ENCODE results near the gene SLC25A6. TPM values are rescaled to one million over a fixed set of nuclear protein-coding genes. Genes with fewer than 3 reads are reported as not detected.
A peak's percentile ranks its signal among the peaks of the same experiment; 100 is the strongest.

Gene SLC25A6
- polyA plus RNA-seq, 3 donors, result 442 to 769 (median 449) TPM

GRCh38 chrX:1401611-1402430 lies 9.9 kb upstream of the SLC25A6 start:
- H3K27ac Mint-ChIP-seq, result peak overlapping the region in 1 of 7 donors; percentile 5
- peaks cover 52 to 95% of the 10 kb centered on the region in 2 donors for H3K36me3 ChIP-seq (replicated peaks in 1 of 2; ENCODE audit: control insufficient read depth in 1 of 2, insufficient read depth in 2 of 2, low read length in 2 of 2)
- H3K9me3 ChIP-seq (replicated peaks in 1 of 2; ENCODE audit: control insufficient read depth in 1 of 2, insufficient read depth in 1 of 2, low read length in 2 of 2), result peaks cover 0 to 5% of the 10 kb centered on the region in 2 donors
- no peak overlapping the region for H2AFZ ChIP-seq (ENCODE audit: insufficient read depth, low read depth, low read length, poor library complexity, severe bottlenecking)
- no peaks in the 10 kb centered on the region for H3K27me3 Mint-ChIP-seq (ENCODE audit: low read depth in 3 of 3)
- H3K4me2 ChIP-seq (replicated peaks; ENCODE audit: extremely low read depth, low read length, poor library complexity, severe bottlenecking), result no peak overlapping the region
- H3K27me3 ChIP-seq (ENCODE audit: control insufficient read depth in 2 of 2, insufficient read depth in 2 of 2, low read length in 2 of 2), result no peaks in the 10 kb centered on the region
- intact Hi-C loops (cut with micrococcal nuclease), result loop anchor here in 1 of 2 donors (5.0 kb wide), 1 partner anchor 45 kb away; no protein-coding TSS in a partner anchor
- no peak overlapping the region for H3K4me3 Mint-ChIP-seq
- H3K9ac ChIP-seq (ENCODE audit: insufficient read depth, low read length, poor library complexity, severe bottlenecking), result no peak overlapping the region
- peaks cover 3% of the 10 kb centered on the region for H3K79me2 ChIP-seq (ENCODE audit: insufficient read depth, low read length)
- no peaks in the 10 kb centered on the region for H3K4me1 Mint-ChIP-seq
- H3K9me3 Mint-ChIP-seq, result peaks cover 0 to 1% (median 0%) of the 10 kb centered on the region in 7 donors
- TF ChIP-seq CTCF (IDR thresholded peaks at IDR 0.05), result no peak
- H4K20me1 ChIP-seq (ENCODE audit: insufficient read depth, low read length), result peaks cover 4% of the 10 kb centered on the region
- H3K4me1 ChIP-seq (ENCODE audit: control insufficient read depth in 1 of 2, insufficient read depth in 2 of 2, low read length in 2 of 2), result no peaks in the 10 kb centered on the region
- WGBS (ENCODE audit: insufficient coverage), result 96% methylated on average over 26 of the region's 30 CpGs
- DNase-seq, result no peak
- peaks cover 11 to 37% of the 10 kb centered on the region in 2 donors for H3K36me3 Mint-ChIP-seq
- H3K4me3 ChIP-seq (replicated peaks in 1 of 3; ENCODE audit: low read depth in 2 of 3, low read length in 3 of 3), result no peak overlapping the region
- no peak overlapping the region for H3K27ac ChIP-seq (ENCODE audit: low read depth in 1 of 2, low read length in 2 of 2)

- DNase-seq, result no peak
- Histone ChIP-seq H3K27me3 (ENCODE audit: control insufficient read depth in 2 of 2, insufficient read depth in 2 of 2, low read length in 2 of 2) (no peaks in the 10 kb centered on the region), H3K4me1 (ENCODE audit: control insufficient read depth in 1 of 2, insufficient read depth in 2 of 2, low read length in 2 of 2) (no peaks in the 10 kb centered on the region), H2AFZ (ENCODE audit: insufficient read depth, low read depth, low read length, poor library complexity, severe bottlenecking) (no peak overlapping the region), H3K36me3 (replicated peaks in 1 of 2; ENCODE audit: control insufficient read depth in 1 of 2, insufficient read depth in 2 of 2, low read length in 2 of 2) (peaks cover 48 to 95% of the 10 kb centered on the region in 2 donors), H3K9ac (ENCODE audit: insufficient read depth, low read length, poor library complexity, severe bottlenecking) (no peak overlapping the region), H4K20me1 (ENCODE audit: insufficient read depth, low read length) (peaks cover 9% of the 10 kb centered on the region), H3K4me3 (replicated peaks in 1 of 3; ENCODE audit: low read depth in 2 of 3, low read length in 3 of 3) (no peak overlapping the region), H3K79me2 (ENCODE audit: insufficient read depth, low read length) (peaks cover 10% of the 10 kb centered on the region), H3K9me3 (replicated peaks in 1 of 2; ENCODE audit: control insufficient read depth in 1 of 2, insufficient read depth in 1 of 2, low read length in 2 of 2) (peaks cover 0 to 5% of the 10 kb centered on the region in 2 donors), H3K4me2 (replicated peaks; ENCODE audit: extremely low read depth, low read length, poor library complexity, severe bottlenecking) (no peak overlapping the region), H3K27ac (ENCODE audit: low read depth in 1 of 2, low read length in 2 of 2) (no peak overlapping the region)
- no peak for TF ChIP-seq CTCF (IDR thresholded peaks at IDR 0.05)
- Mint-ChIP-seq H3K4me3 (no peak overlapping the region), H3K27me3 (ENCODE audit: low read depth in 3 of 3) (no peaks in the 10 kb centered on the region), H3K9me3 (peaks cover 0 to 1% (median 0%) of the 10 kb centered on the region in 7 donors), H3K36me3 (peaks cover 20 to 47% of the 10 kb centered on the region in 2 donors), H3K4me1 (no peaks in the 10 kb centered on the region), H3K27ac (no peak overlapping the region)
- WGBS (ENCODE audit: insufficient coverage), result 91% methylated on average over 23 of the region's 27 CpGs
- intact Hi-C loops (cut with micrococcal nuclease), result loop anchor here in 1 of 2 donors (5.0 kb wide), 1 partner anchor 46 kb away; no protein-coding TSS in a partner anchor
These were observed 9.0 kb upstream of the SLC25A6 start for GRCh38 chrX:1400742-1401471.

Data from CD14-positive monocyte (primary cell).